ENCODE measurements around the gene GMPR2. TPM values are rescaled to one million over a fixed set of nuclear protein-coding genes. Genes with fewer than 3 reads are reported as not detected.

GMPR2 gene
- total RNA-seq, 1 experiment from 2014 or later, result 56.9 TPM

DNA sequence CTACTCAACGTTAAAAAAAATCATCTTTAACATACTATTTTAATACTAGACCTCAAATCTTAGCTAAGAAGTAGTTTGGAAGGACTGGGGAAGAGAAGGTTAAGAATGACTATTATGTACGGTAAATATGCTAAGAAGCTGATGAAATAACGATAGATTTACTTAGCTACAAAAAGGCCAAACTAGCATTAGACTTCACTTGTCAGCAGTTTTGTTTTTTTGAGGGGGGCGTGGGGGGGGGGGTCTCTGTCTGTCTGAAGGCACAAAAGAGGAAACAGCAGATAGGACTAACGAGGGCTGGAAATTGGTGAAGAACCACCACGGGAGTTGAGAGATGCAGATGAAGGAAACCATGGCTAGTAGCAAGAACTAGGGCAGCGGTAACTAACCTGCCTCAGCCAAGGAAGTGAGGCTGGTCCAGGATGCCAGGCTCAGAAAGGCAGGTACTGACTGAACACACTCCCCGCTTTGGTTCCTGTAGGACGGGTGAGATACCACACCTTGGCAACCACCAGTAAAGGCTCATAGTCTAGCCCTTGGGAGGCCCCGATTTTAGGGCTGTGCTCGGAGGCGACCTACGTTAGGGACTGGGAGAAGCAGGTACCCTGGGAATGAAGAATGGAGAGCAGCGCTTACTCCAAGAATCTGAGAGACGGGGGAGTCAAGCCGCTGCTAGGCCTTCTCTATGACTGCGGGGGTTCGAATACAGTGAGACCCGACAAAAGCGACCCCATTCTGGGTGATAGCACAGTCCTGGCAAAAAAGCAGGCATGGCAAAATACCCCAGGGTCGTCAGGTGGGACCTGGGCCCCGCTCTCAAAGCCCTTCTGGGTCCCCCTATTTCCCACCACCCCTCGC lies 1.2 kb upstream of the GMPR2 start:
- Histone ChIP-seq H2AFZ (ENCODE audit: low read length) (peak overlapping the region; percentile 97), H3K9me2 (replicated peaks; ENCODE audit: low read length) (no peaks in the 10 kb centered on the region), H3K4me3 (ENCODE audit: low read length) (peak overlapping the region; percentile 98), H3K27ac (ENCODE audit: low read length) (peak overlapping the region; percentile 80), H3K36me3 (ENCODE audit: low read depth, low read length) (peaks cover 7% of the 10 kb centered on the region; the same call in 1 of the 2 replicates), H3K79me2 (ENCODE audit: low read length) (peaks cover 80% of the 10 kb centered on the region), H4K20me1 (ENCODE audit: low read length) (no peaks in the 10 kb centered on the region), H3K4me1 (ENCODE audit: insufficient read depth, low read length) (peaks cover 27% of the 10 kb centered on the region), H3K27me3 (ENCODE audit: low read length) (no peaks in the 10 kb centered on the region), H3K4me2 (ENCODE audit: low read length) (peak overlapping the region; percentile 97), H3F3A (ENCODE audit: low read length, unreplicated experiment) (no peaks in the 10 kb centered on the region), H3K9me3 (ENCODE audit: low read length) (no peaks in the 10 kb centered on the region), H3K9ac (ENCODE audit: low read length) (peak overlapping the region; percentile 92)
- ATAC-seq (peak; percentile 12), DNase-seq (no peak)
- CTCF ChIA-PET, result no interaction called here
- TSS peak; percentile 70 for BruUV-seq (replicated peaks)
- TF ChIP-seq, protein P1, sequence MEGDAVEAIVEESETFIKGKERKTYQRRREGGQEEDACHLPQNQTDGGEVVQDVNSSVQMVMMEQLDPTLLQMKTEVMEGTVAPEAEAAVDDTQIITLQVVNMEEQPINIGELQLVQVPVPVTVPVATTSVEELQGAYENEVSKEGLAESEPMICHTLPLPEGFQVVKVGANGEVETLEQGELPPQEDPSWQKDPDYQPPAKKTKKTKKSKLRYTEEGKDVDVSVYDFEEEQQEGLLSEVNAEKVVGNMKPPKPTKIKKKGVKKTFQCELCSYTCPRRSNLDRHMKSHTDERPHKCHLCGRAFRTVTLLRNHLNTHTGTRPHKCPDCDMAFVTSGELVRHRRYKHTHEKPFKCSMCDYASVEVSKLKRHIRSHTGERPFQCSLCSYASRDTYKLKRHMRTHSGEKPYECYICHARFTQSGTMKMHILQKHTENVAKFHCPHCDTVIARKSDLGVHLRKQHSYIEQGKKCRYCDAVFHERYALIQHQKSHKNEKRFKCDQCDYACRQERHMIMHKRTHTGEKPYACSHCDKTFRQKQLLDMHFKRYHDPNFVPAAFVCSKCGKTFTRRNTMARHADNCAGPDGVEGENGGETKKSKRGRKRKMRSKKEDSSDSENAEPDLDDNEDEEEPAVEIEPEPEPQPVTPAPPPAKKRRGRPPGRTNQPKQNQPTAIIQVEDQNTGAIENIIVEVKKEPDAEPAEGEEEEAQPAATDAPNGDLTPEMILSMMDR (conservative IDR thresholded peaks at IDR 0.05; ENCODE audit: low read depth, low read length), result no peak
- TF ChIP-seq EZH2 (IDR thresholded peaks at IDR 0.05; ENCODE audit: low read length, unreplicated experiment) (no peak), EZH2phosphoT487 (IDR thresholded peaks at IDR 0.05; ENCODE audit: borderline replicate concordance, low read length) (no peak)
- intact Hi-C loops (cut with micrococcal nuclease), result loop anchor here (1.0 to 2.0 kb wide), 2 partner anchors 11 to 15 kb away; partner anchors contain the start of genes MDP1 and TINF2
- POLR2A ChIA-PET (ENCODE audit: unreplicated experiment), result no interaction called here

DNA sequence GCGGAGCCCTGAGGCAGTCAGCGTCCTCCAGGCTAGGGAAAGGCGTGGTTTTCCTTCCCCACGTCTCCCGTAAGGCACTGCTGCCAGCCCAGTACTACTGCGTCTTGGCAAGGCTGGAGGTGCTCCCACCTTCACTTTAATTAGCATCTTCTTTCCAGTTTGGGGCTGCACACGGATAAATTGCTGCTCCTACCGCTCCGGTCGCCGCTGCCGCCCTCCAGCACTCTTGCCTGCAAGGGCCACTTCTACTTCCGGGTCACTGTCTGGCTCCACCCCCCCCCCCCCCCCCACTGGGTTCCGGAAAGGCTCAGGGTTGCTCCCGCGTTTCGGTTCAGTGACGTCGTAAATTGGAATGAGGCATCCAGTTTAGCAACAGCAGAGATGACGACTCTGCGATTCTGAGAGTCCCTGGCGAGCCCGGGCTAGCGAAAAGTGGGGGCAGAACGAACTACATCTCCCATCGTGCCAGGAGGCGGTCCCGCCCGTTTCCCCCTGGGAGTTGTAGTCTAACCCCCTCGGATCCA lies 546 bp upstream of the GMPR2 start, which contains the start of gene NEDD8:
Gene NEDD8, minus strand, starts transcription at position 247 of the 524 bp plus-strand sequence. Its CDS starts 100 bp downstream, at position 147.
- peak within 1 kb of the TSS; percentile 97 for H2AFZ ChIP-seq (ENCODE audit: low read length)
- H3K4me3 ChIP-seq (ENCODE audit: low read length), result peak within 1 kb of the TSS; percentile 98
- H3K9ac ChIP-seq (ENCODE audit: low read length), result peak within 1 kb of the TSS; percentile 92
- H3K9me2 ChIP-seq (replicated peaks; ENCODE audit: low read length), result no peaks in the 10 kb centered on the region
- TF ChIP-seq, protein P1 (conservative IDR thresholded peaks at IDR 0.05; ENCODE audit: low read depth, low read length), result no peak
- TF ChIP-seq EZH2phosphoT487 (IDR thresholded peaks at IDR 0.05; ENCODE audit: borderline replicate concordance, low read length) (no peak), EZH2 (IDR thresholded peaks at IDR 0.05; ENCODE audit: low read length, unreplicated experiment) (no peak)
- DNase-seq (peak; percentile 92), ATAC-seq (peak; percentile 80)
- intact Hi-C loops (cut with micrococcal nuclease), result loop anchor here (1.0 to 2.0 kb wide), 2 partner anchors 10 to 15 kb away; partner anchors contain the start of genes MDP1 and TINF2
- BruUV-seq (replicated peaks), result no TSS peak
- peak within 1 kb of the TSS; percentile 97 for H3K4me2 ChIP-seq (ENCODE audit: low read length)
- peaks cover 73% of the 10 kb centered on the region for H3K79me2 ChIP-seq (ENCODE audit: low read length)
- no peaks in the 10 kb centered on the region for H3K9me3 ChIP-seq (ENCODE audit: low read length)
- peak within 1 kb of the TSS; percentile 80 for H3K27ac ChIP-seq (ENCODE audit: low read length)
- H4K20me1 ChIP-seq (ENCODE audit: low read length), result no peaks in the 10 kb centered on the region
- H3K36me3 ChIP-seq (ENCODE audit: low read depth, low read length), result peaks cover 14% of the 10 kb centered on the region
- peaks cover 27% of the 10 kb centered on the region for H3K4me1 ChIP-seq (ENCODE audit: insufficient read depth, low read length)
- H3F3A ChIP-seq (ENCODE audit: low read length, unreplicated experiment), result no peaks in the 10 kb centered on the region
- CTCF ChIA-PET, result no interaction called here
- no peaks in the 10 kb centered on the region for H3K27me3 ChIP-seq (ENCODE audit: low read length)
- POLR2A ChIA-PET (ENCODE audit: unreplicated experiment), result no interaction called here
